ENCODE measurements around the gene MRPL12. TPM values are rescaled to one million over a fixed set of nuclear protein-coding genes. Genes with fewer than 3 reads are reported as not detected.
A peak's percentile ranks its signal among the peaks of the same experiment; 100 is the strongest.

The MRPL12 gene
- total RNA-seq, 1 experiment from 2014 or later, result 140 TPM

GRCh38 chr17:81701288-81702071 lies 1.7 kb upstream of the MRPL12 start:
- Histone ChIP-seq H3T11ph (ENCODE audit: low read length) (no peak overlapping the region), H2BK5ac (ENCODE audit: insufficient read length, low read length) (no peak overlapping the region), H3K9ac (ENCODE audit: extremely low read depth, insufficient read length, low read length) (peak overlapping the region; percentile 33), H3K9me3 (ENCODE audit: control insufficient read depth, low read depth, low read length) (no peaks in the 10 kb centered on the region), H4K8ac (replicated peaks; ENCODE audit: insufficient read length, low read depth, low read length) (no peak overlapping the region), H3K27me3 (ENCODE audit: insufficient read depth, low read length) (no peaks in the 10 kb centered on the region), H3K56ac (ENCODE audit: insufficient read length, low read depth, low read length) (no peak overlapping the region), H2BK20ac (ENCODE audit: low read depth, low read length, poor library complexity, severe bottlenecking) (no peak overlapping the region), H2BK15ac (ENCODE audit: low read depth, low read length) (no peak overlapping the region), H3K23me2 (ENCODE audit: insufficient read length, low read depth, low read length, poor library complexity, severe bottlenecking) (peaks cover 19% of the 10 kb centered on the region), H3K4me1 (ENCODE audit: insufficient read depth, low read length) (0 out of 2 replicates have a peak, but pooled peaks cover 4% of the 10 kb centered on the region), H3K18ac (ENCODE audit: insufficient read length, low read depth, low read length) (no peak overlapping the region), H3K79me1 (ENCODE audit: insufficient read depth, low read depth, low read length, poor library complexity, severe bottlenecking) (peaks cover 8% of the 10 kb centered on the region), H2BK12ac (ENCODE audit: insufficient read length, low read depth, low read length) (no peak overlapping the region), H4K5ac (ENCODE audit: insufficient read length, low read depth, low read length) (no peak overlapping the region), H3K23ac (ENCODE audit: insufficient read length, low read depth, low read length) (no peak overlapping the region), H3K27ac (ENCODE audit: insufficient read length, low read depth, low read length) (no peak overlapping the region), H4K91ac (ENCODE audit: insufficient read length, low read depth, low read length) (no peak overlapping the region), H3K4me2 (ENCODE audit: insufficient read depth, insufficient read length, low read length) (peak overlapping the region; percentile 84), H2BK120ac (ENCODE audit: low read depth, low read length, poor library complexity, severe bottlenecking) (no peak overlapping the region), H3K79me2 (ENCODE audit: insufficient read depth, low read length) (peaks cover 8% of the 10 kb centered on the region; the same call in 1 of the 2 replicates), H2AFZ (ENCODE audit: low read length) (no peak overlapping the region), H3K14ac (ENCODE audit: insufficient read depth, low read length) (no peak overlapping the region; the same call in 1 of the 2 replicates), H4K20me1 (ENCODE audit: control insufficient read depth, insufficient read depth, insufficient read length) (no peaks in the 10 kb centered on the region), H3K4ac (ENCODE audit: low read depth, low read length) (no peak overlapping the region), H2AK5ac (ENCODE audit: insufficient read length, low read length) (no peak overlapping the region)
- no peak for DNase-seq
- H3K27me3 Mint-ChIP-seq (ENCODE audit: low read depth), result no peaks in the 10 kb centered on the region; the same call in 1 of the 2 replicates
- no peak for TF ChIP-seq CTCF (conservative IDR thresholded peaks at IDR 0.05)
- peak overlapping the region in 2 of 3 experiments; percentile 57 to 61; a peak in 3 of 7 replicates for H3K27ac Mint-ChIP-seq
- H3K36me3 Mint-ChIP-seq (ENCODE audit: insufficient read depth in 1 of 3, low read depth in 3 of 3), result peaks cover 42 to 73% (median 61%) of the 10 kb centered on the region in 3 experiments
- H3K4me3 Mint-ChIP-seq, result peak overlapping the region; percentile 93 to 98
- WGBS (ENCODE audit: extremely low coverage, insufficient read length, low lambda C conversion rate), result no CpG with 5 or more reads among the region's 23 CpGs
- H3K4me1 Mint-ChIP-seq, result peaks cover 4 to 17% of the 10 kb centered on the region in 2 experiments
- no peaks in the 10 kb centered on the region for H3K9me3 Mint-ChIP-seq

All from H9 (cell line).